ENCODE measurements around the gene DEXI.
"Not testable (repeated sequence)": the region's sequence is repeated elsewhere in the genome, so short reads cannot be mapped to it uniquely, and the experiment has no call there.

DEXI gene

DNA sequence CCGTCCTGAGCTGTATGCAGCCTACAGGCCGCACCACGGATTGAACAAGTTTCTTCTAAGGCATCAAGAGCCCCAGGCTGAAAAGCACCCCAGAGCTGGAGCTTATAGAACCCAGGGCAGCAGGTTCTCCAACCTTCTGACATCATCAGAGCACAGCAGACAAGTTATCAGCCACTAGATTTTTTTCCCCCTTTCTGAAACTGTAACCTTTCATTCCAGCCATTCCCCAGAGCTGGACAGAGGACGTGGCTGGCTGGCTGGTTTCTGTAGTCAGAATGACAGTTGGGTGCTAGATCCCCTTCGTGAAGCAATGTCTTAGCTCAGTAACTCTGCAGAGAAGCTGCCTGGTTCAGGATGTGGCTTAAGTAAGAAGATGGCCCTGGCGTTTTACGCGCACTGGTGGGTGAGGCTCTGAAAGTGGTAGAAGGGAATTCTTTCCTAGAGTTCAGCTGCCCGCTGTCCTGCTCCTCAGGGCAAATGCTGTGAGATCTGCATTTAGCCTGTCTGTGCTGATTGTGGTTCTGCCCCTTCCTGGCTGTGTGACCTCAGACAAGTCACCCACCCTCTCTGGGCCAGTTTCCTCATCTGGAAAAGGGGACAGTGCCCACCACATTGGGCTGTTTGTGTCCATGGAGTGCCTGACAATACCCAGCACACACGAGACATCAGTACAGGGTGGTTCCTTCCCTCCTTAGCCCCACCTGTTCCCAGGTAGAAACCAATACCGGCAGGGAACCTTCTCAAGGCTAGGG is 9.1 kb downstream of the DEXI start:
- H3K27ac ChIP-seq: no peak overlapping the region
- no peak overlapping the region for H3K4me3 ChIP-seq

GRCh38 chr16:10931977-10932632 is 10.2 kb downstream of the DEXI start:
- Histone ChIP-seq H3K27ac (no peak overlapping the region), H3K4me3 (no peak overlapping the region)

- H3K4me3 ChIP-seq: no peak overlapping the region
- no peak overlapping the region for H3K27ac ChIP-seq
These were observed 11.1 kb downstream of the DEXI start for GRCh38 chr16:10931134-10931533.

DNA sequence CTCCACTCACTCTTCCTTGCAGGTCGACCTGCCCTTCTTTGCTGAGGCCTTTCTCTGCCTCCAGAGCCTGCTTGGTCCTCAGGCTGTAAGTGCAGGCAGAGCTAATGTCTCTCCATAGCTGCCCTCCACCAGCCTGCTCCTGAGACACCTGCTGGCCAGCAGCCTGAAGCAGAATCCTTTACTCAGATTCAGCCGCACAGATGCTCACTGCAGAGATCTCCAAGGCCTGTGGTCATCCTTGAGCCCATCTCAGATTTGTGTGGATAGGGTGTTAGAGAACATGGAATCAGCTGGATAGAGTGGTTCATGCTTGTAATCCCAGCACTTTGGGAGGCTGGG is 11.5 kb downstream of the DEXI start:
- Histone ChIP-seq H3K4me3 (no peak overlapping the region), H3K27ac (no peak overlapping the region)

DNA sequence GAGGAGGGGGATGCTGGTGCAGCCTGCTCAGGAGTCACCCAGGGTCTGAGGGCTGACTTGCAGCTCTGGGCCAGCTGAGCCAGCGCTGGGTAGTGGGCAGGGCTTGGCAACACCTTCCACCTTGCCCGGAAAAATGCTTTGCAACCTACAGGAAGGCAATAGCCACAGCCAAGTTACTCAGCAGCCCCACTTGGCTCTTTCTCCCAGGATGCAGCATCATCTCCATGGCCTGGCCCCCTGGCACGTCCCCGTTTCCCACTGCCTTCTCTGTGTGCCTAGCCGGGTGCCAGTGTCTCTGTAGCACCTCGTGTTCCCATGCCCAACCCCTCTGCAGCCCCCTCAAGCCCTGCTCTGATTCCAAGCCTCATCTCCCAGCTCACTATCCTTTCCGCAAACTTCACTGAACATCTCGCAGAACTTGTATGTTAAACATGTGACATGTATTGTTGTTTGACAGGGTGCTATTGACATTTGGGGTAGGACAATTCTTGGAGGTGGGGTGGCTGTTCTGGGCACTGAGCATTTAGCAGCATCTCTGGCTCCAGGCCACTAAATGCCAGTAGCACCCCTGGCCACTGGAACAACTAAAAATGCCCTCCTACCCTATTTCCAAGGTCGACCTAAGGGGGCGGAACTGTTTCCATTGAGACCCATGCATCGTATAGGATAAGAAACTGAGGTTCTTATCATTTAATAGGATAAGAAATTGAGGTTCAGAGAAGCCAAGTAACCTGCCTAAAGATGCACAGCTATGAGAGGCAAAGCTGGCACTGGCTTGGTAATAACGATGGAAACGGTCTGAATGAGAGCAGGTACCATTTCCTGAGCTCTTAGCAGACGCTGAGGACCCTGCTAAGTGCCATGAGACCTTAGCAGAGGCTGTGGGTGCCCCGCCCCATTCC is 12.2 kb downstream of the DEXI start:
- Histone ChIP-seq H3K27ac (peak overlapping the region in 2 of 21 experiments; percentile 14 to 19), H3K4me3 (no peak overlapping the region)

DNA sequence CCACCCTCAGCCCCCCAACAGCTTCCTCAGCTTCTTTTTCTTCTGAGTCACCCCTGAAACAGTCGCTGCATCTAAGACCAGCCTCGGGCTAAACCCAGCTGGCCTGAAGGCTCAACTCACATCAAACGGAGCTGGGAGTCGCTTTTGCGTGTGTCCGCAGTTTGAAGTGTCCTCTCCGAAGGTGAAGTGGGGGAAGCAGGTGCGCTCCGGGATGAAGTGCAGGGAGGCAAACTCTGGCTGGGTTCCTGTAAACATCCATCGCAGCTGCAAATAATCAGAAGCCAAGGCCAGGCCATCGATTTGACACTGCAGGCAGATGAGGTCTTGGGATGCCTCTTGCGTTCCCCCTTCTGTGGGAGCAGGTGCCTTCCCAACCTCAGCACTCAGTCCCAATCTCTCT is 13.2 kb downstream of the DEXI start:
- peak overlapping the region in 1 of 21 experiments; percentile 14 for H3K27ac ChIP-seq
- not testable (repeated sequence) for H3K4me3 ChIP-seq

- no peak overlapping the region for H3K27ac ChIP-seq
These were observed 14.7 kb downstream of the DEXI start for GRCh38 chr16:10927497-10928112.

DNA sequence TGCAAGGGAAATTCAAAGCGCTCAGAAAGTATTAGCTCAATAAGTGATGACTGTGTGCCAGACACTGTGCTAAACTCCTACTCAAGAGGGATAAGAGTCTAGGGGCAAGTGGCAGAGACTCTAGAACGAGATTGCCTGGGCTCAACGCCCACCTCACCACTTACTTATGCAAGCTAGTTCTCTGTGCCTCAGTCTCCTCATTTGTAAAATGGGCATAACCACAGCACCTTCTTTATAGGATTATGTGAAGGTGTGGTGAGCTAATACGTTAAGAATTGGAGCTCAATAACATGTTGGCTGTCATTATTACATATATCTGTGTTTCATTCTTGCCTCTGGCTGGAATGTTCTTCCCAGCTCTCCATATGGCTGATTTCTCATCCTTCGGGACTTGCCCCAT is 15.4 kb downstream of the DEXI start:
- Histone ChIP-seq H3K27ac (no peak overlapping the region), H3K4me3 (no peak overlapping the region)

More at GRCh38 chr16:10927497-10928112, 14.7 kb downstream of the DEXI start:
- no peak overlapping the region for H3K4me3 ChIP-seq

- Histone ChIP-seq H3K4me3 (no peak overlapping the region), H3K27ac (no peak overlapping the region)
These were observed 16.2 kb downstream of the DEXI start for GRCh38 chr16:10926094-10926493.

DNA sequence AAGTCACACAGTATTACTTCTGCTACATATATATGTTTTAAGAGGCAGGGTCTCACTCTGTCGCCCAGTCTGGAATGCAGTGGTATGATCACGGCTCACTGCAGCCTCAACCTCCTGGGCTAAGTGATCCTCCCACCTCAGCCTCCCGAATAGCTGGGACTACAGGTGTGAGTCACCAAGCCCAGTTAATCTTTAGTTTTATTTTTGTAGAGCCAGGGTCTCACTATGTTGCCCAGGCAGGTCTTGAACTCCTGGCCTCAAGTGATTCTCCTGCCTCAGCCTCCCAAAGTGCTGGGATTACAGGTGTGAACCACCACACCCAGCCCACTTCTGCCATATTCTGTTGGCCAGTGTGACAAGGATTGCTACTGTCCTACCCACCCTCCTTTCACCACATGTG is 17.0 kb downstream of the DEXI start:
- not testable (repeated sequence) for H3K4me3 ChIP-seq, H3K27ac ChIP-seq

DNA sequence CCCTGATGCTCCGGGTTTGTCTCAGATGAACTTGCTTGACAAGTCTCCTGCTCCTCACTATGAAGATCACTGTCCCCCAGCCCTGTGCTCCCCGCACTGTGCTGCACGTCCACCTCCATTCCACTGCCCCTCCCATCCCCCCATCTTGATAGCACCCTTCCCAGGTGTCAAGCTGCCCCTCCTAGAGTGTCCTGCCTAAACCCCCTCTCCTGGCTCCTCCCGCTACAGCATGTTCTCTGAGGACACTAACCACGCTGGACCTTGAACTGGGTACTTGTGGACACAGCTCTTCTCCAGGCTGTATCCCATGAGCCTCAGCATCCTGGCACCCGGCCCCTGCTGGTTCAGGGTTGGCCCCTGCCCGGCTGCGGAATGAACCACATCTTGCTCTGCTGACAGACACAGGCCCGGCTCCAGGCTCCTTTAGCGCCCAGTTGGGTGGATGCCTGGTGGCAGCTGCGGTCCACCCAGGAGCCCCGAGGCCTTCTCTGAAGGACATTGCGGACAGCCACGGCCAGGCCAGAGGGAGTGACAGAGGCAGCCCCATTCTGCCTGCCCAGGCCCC is 18.5 kb downstream of the DEXI start:
- peak overlapping the region in 1 of 21 experiments; percentile 43 for H3K27ac ChIP-seq

DNA sequence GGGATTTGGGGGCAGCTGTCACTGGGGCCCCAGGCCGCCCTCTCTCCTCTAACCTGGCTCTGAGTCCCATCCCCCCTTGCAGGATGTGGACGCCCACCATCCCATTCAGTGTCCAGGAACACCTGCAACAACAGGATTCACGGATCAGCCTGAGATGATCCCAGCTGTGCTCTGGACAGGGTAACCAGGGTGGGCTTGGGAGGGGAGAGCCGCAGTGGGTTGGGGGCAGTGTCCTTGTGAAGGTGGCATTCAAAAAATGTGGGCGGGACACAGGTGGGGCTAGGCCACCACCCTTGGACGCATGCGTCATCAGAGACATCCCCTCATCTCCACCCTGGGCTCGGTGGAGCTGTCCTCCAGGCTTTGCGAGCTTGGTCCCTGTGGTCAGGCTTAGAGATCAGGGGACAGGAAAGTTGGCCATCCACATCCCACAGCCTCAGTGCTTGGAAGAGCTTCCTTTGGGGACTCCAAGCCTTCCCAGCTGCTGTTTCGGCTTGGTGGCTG is 19.1 kb downstream of the DEXI start:
- no peak overlapping the region for H3K27ac ChIP-seq
- H3K4me3 ChIP-seq: no peak overlapping the region

More for the DNA sequence above, 18.5 kb downstream of the DEXI start:
- H3K4me3 ChIP-seq: no peak overlapping the region

GRCh38 chr16:10922328-10923145 is 19.7 kb downstream of the DEXI start:
- Histone ChIP-seq H3K4me3 (no peak overlapping the region), H3K27ac (peak overlapping the region in 3 of 21 experiments; percentile 9 to 24 (median 10))

GRCh38 chr16:10921536-10922327 is 20.5 kb downstream of the DEXI start:
- H3K4me3 ChIP-seq: no peak overlapping the region

GRCh38 chr16:10920726-10921427 is 21.4 kb downstream of the DEXI start:
- H3K4me3 ChIP-seq: no peak overlapping the region
- H3K27ac ChIP-seq: no peak overlapping the region

More at GRCh38 chr16:10921536-10922327, 20.5 kb downstream of the DEXI start:
- H3K27ac ChIP-seq: peak overlapping the region in 3 of 21 experiments; percentile 9 to 24 (median 10)

DNA sequence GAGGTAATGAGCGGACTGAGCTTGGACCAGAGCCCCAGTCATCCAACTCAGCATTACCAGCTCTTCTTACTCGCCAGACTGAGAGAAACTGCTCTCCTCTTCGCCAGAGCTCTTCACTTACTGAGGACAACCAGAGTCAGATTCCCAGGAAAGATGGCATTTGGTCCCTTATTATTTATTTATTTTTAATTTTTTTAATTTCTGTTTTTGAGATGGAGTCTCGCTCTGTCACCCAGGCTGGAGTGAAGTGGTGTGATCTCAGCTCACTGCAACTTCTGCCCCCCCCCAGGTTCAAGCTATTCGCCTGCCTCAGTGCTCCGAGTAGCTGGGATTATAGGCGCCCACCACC is 23.3 kb downstream of the DEXI start:
- H3K27ac ChIP-seq: no peak overlapping the region
- no peak overlapping the region for H3K4me3 ChIP-seq

DNA sequence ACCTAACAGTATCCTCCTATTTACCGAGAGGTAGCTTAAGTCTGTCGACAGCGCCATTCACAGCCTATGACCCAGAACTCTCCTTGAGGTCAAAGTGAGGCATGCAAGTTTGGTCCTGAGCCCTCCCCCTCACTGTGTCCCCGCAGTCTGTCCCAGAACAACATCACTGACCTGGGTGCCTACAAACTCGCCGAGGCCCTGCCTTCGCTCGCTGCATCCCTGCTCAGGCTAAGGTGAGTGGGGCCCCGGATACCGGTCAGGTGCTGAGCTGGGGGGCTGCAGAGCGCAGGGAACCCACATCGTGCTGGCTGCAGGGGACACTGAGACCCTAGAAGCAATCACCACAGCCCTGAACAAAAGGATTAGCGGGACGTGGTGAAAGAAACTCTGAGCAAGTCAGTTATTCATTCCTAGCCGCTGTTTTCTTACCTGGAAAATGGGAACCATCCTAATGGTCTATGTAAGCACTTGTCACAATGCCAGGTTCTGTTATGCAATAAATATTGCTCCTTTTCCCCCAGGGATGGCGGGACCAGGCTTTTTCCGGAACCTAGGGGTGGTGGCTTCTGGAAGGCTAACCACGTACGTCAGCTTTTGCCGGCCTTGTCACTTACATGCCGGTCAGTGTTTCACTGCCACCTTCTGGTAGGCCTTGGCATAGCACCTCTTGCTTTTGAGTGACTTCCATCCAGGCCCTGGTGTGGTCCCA is 23.8 kb downstream of the DEXI start:
- Histone ChIP-seq H3K4me3 (no peak overlapping the region), H3K27ac (peak overlapping the region in 7 of 21 experiments; percentile 9 to 66 (median 30))
